K562 (cell line): Measurements from ENCODE around the gene SVBP. TPM values are rescaled to one million over a fixed set of nuclear protein-coding genes. Genes with fewer than 3 reads are reported as not detected.

Experiments used
- BRD4 ChIP-seq: fragments of 200-600 bp; sonication (generic); IDR thresholded peaks from 2 replicates; pipeline ENCODE4 v1.6.1; 2017; ENCODE audit warnings: inconsistent platforms
- HNRNPK ChIP-seq: fragments of 200-400 bp; formaldehyde crosslinking; IDR thresholded peaks from one replicate; pipeline ENCODE4 v1.6.1; 2018; ENCODE audit warnings: mild to moderate bottlenecking, low read depth, low read length; ENCODE audit not compliant: poor library complexity, severe bottlenecking
- POLR3A ChIP-seq: IDR thresholded peaks from 2 replicates; pipeline ENCODE4 v1.6.1; 2011; ENCODE audit warnings: borderline replicate concordance, mild to moderate bottlenecking, moderate library complexity; ENCODE audit not compliant: insufficient read length, insufficient read depth; ENCODE audit errors: extremely low read depth
- RB1 ChIP-seq: fragments of 450-650 bp; IDR thresholded peaks from 2 replicates; pipeline ENCODE4 v1.6.1; 2017; ENCODE audit warnings: low read depth, mild to moderate bottlenecking
- SMARCA4 ChIP-seq: fragments of 450-650 bp; IDR thresholded peaks from 2 replicates; pipeline ENCODE4 v1.6.1; 2016
- TAF15 ChIP-seq: fragments of 200-400 bp; formaldehyde crosslinking; IDR thresholded peaks from 2 replicates; pipeline ENCODE4 v1.6.1; 2017; ENCODE audit warnings: mild to moderate bottlenecking, low read depth, low read length, moderate library complexity
- YY1 ChIP-seq, 3 experiments: IDR thresholded peaks; 2 replicates each; pipeline ENCODE4 v1.6.1; 2011; ENCODE audit warnings: low read length in 2 of 3, mild to moderate bottlenecking in 2 of 3, moderate library complexity in 2 of 3, borderline replicate concordance in 1 of 3, control low read depth in 1 of 3, low read depth in 1 of 3; ENCODE audit not compliant: insufficient read depth in 3 of 3, insufficient replicate concordance in 2 of 3, control insufficient read depth in 1 of 3, insufficient read length in 1 of 3; ENCODE audit errors: extremely low read depth in 1 of 3
- ZFPM2 ChIP-seq: fragments of 250-450 bp; sonication (Bioruptor Pico); IDR thresholded peaks from 2 replicates; pipeline ENCODE4 v1.5.1; 2022; ENCODE audit warnings: mild to moderate bottlenecking
- ZNF830 ChIP-seq: fragments of 250-450 bp; sonication (Bioruptor Pico); IDR thresholded peaks from 2 replicates; pipeline ENCODE4 v1.5.0; 2021; ENCODE audit warnings: mild to moderate bottlenecking
- ZSCAN29 ChIP-seq: fragments of 450-650 bp; IDR thresholded peaks from 2 replicates; pipeline ENCODE4 v1.6.1; 2017
- polyA plus RNA-seq, 8 experiments: library from polyadenylated mRNA; depleted of rRNA in 4 of 8; stranded (reverse) in 5 of 8; unstranded in 3 of 8; fragments of >200 nt; fragmentation: Nextera tagmentation in 2 of 8; fragmentation: Illumina TruSeq in 1 of 8; extraction: Ambion mirVana in 2 of 8; extraction: Trizol in 1 of 8; gene quantifications; 2 replicates each; pipeline versions ENCODE4 v1.2.1 to v1.2.3, GENCODE V29; 2011 to 2014; ENCODE audit warnings: inconsistent platforms in 1 of 8, missing spikeins in 1 of 8
- total RNA-seq, 7 experiments: library from RNA; depleted of rRNA in 6 of 7; stranded (reverse); fragments of >200 nt in 6 of 7; fragmentation: Illumina TruSeq in 2 of 7; extraction: Trizol in 2 of 7; gene quantifications; 2 replicates each; pipeline versions ENCODE4 v1.2.1 to v1.2.3, GENCODE V29; 2011 to 2021; ENCODE audit warnings: low replicate concordance in 1 of 7
- TF ChIP-seq, protein P1 (sequence below): fragments of 450-650 bp; conservative IDR thresholded peaks from 2 replicates; pipeline ENCODE4 v1.6.1; 2016; ENCODE audit warnings: missing genetic modification characterization, low read depth, mild to moderate bottlenecking, missing compliant biosample characterization, moderate library complexity
- TF ChIP-seq, protein P2 (sequence below): fragments of 450-650 bp; IDR thresholded peaks from 2 replicates; pipeline ENCODE4 v1.6.1; 2016; ENCODE audit warnings: low read depth, mild to moderate bottlenecking, moderate library complexity
- TF ChIP-seq, protein P3 (sequence below): IDR thresholded peaks from 2 replicates; pipeline ENCODE4 v1.6.1; 2014; ENCODE audit warnings: antibody characterized with exemption
- TF ChIP-seq, protein P4 (sequence below), 2 experiments: IDR thresholded peaks; 2 replicates each; pipeline ENCODE4 v1.6.1; 2011; ENCODE audit warnings: borderline replicate concordance in 1 of 2, control low read depth in 1 of 2, low read depth in 1 of 2, low read length in 1 of 2, mild to moderate bottlenecking in 1 of 2, mixed read lengths in 1 of 2, moderate library complexity in 1 of 2; ENCODE audit not compliant: insufficient read depth in 1 of 2, insufficient read length in 1 of 2, poor library complexity in 1 of 2, severe bottlenecking in 1 of 2; ENCODE audit errors: extremely low read depth in 1 of 2
- TF ChIP-seq, protein P5 (sequence below): fragments of 150-350 bp; conservative IDR thresholded peaks from 2 replicates; pipeline ENCODE4 v1.6.1; 2014; ENCODE audit warnings: low read length
- TF ChIP-seq, protein P6 (sequence below), 2 experiments: fragments of 450-650 bp in 1 of 2; IDR thresholded peaks; 2 replicates each; pipeline ENCODE4 v1.6.1; 2011 to 2017; ENCODE audit warnings: low read depth in 2 of 2, antibody characterized with exemption in 1 of 2, borderline replicate concordance in 1 of 2, low read length in 1 of 2, mild to moderate bottlenecking in 1 of 2, mixed read lengths in 1 of 2; ENCODE audit not compliant: control insufficient read depth in 1 of 2

The SVBP gene
- total and polyA plus RNA-seq, 9 of the 15 experiments (the other 6 are each of a cell fraction or from before 2014, with no cell fraction given) = 31.7 to 49.7 (median 40.0) TPM

DNA sequence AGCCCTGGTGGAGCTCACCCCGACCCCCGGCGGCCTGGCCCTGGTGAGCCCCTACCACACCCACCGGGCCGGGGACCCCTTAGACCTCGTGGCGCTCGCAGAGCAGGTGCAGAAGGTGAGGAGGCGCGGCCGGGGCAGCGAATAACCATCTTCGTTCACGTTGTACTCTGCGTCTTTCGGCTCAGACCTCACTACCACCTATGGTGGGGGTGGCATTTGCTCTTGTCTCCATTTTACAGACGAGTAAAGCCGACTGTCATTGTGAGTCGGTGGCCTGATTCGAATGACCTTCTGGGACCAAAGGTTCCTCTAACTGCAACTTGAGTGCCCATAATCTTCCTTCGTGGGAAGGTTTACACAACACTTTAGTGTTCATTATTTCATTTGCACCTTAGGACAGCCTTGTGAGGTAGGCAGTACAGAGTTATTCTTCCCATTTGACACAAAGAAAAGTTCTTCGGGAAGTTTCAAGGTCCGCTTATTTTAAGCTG, 49.6 kb downstream of the SVBP start (continued):
- TF ChIP-seq, protein P1, sequence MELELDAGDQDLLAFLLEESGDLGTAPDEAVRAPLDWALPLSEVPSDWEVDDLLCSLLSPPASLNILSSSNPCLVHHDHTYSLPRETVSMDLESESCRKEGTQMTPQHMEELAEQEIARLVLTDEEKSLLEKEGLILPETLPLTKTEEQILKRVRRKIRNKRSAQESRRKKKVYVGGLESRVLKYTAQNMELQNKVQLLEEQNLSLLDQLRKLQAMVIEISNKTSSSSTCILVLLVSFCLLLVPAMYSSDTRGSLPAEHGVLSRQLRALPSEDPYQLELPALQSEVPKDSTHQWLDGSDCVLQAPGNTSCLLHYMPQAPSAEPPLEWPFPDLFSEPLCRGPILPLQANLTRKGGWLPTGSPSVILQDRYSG = no peak
- TF ChIP-seq ZSCAN29 (no peak), BRD4 (no peak; the same call in 1 of the 2 replicates), RB1 (no peak), YY1 (IDR thresholded peaks at IDR 0.05; ENCODE audit: borderline replicate concordance in 1 of 3, control insufficient read depth in 1 of 3, extremely low read depth in 1 of 3, insufficient read depth in 3 of 3, insufficient read length in 1 of 3, insufficient replicate concordance in 2 of 3, low read depth in 1 of 3, low read length in 2 of 3) (peak in 1 of 3 experiments; percentile 22), HNRNPK (no peak), ZFPM2 (CRISPR knock-in tag) (no peak), POLR3A (no peak), TAF15 (no peak), SMARCA4 (peak; percentile 41; the same call in 1 of the 2 replicates), ZNF830 (CRISPR knock-in tag) (no peak)
- TF ChIP-seq, protein P2, sequence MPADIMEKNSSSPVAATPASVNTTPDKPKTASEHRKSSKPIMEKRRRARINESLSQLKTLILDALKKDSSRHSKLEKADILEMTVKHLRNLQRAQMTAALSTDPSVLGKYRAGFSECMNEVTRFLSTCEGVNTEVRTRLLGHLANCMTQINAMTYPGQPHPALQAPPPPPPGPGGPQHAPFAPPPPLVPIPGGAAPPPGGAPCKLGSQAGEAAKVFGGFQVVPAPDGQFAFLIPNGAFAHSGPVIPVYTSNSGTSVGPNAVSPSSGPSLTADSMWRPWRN = no peak
- TF ChIP-seq, protein P3, sequence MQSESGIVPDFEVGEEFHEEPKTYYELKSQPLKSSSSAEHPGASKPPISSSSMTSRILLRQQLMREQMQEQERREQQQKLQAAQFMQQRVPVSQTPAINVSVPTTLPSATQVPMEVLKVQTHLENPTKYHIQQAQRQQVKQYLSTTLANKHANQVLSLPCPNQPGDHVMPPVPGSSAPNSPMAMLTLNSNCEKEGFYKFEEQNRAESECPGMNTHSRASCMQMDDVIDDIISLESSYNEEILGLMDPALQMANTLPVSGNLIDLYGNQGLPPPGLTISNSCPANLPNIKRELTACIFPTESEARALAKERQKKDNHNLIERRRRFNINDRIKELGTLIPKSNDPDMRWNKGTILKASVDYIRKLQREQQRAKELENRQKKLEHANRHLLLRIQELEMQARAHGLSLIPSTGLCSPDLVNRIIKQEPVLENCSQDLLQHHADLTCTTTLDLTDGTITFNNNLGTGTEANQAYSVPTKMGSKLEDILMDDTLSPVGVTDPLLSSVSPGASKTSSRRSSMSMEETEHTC = no peak
- TF ChIP-seq, protein P4, sequence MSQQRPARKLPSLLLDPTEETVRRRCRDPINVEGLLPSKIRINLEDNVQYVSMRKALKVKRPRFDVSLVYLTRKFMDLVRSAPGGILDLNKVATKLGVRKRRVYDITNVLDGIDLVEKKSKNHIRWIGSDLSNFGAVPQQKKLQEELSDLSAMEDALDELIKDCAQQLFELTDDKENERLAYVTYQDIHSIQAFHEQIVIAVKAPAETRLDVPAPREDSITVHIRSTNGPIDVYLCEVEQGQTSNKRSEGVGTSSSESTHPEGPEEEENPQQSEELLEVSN (IDR thresholded peaks at IDR 0.05; ENCODE audit: borderline replicate concordance in 1 of 2, extremely low read depth in 1 of 2, insufficient read depth in 1 of 2, insufficient read length in 1 of 2, low read depth in 1 of 2, low read length in 1 of 2, poor library complexity in 1 of 2, severe bottlenecking in 1 of 2) = no peak
- TF ChIP-seq, protein P5, sequence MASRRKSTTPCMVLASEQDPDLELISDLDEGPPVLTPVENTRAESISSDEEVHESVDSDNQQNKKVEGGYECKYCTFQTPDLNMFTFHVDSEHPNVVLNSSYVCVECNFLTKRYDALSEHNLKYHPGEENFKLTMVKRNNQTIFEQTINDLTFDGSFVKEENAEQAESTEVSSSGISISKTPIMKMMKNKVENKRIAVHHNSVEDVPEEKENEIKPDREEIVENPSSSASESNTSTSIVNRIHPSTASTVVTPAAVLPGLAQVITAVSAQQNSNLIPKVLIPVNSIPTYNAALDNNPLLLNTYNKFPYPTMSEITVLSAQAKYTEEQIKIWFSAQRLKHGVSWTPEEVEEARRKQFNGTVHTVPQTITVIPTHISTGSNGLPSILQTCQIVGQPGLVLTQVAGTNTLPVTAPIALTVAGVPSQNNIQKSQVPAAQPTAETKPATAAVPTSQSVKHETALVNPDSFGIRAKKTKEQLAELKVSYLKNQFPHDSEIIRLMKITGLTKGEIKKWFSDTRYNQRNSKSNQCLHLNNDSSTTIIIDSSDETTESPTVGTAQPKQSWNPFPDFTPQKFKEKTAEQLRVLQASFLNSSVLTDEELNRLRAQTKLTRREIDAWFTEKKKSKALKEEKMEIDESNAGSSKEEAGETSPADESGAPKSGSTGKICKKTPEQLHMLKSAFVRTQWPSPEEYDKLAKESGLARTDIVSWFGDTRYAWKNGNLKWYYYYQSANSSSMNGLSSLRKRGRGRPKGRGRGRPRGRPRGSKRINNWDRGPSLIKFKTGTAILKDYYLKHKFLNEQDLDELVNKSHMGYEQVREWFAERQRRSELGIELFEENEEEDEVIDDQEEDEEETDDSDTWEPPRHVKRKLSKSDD = 0 out of 2 replicates have a peak, but pooled peaks have one; percentile 32
- TF ChIP-seq, protein P6, sequence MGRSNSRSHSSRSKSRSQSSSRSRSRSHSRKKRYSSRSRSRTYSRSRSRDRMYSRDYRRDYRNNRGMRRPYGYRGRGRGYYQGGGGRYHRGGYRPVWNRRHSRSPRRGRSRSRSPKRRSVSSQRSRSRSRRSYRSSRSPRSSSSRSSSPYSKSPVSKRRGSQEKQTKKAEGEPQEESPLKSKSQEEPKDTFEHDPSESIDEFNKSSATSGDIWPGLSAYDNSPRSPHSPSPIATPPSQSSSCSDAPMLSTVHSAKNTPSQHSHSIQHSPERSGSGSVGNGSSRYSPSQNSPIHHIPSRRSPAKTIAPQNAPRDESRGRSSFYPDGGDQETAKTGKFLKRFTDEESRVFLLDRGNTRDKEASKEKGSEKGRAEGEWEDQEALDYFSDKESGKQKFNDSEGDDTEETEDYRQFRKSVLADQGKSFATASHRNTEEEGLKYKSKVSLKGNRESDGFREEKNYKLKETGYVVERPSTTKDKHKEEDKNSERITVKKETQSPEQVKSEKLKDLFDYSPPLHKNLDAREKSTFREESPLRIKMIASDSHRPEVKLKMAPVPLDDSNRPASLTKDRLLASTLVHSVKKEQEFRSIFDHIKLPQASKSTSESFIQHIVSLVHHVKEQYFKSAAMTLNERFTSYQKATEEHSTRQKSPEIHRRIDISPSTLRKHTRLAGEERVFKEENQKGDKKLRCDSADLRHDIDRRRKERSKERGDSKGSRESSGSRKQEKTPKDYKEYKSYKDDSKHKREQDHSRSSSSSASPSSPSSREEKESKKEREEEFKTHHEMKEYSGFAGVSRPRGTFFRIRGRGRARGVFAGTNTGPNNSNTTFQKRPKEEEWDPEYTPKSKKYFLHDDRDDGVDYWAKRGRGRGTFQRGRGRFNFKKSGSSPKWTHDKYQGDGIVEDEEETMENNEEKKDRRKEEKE (IDR thresholded peaks at IDR 0.05; ENCODE audit: borderline replicate concordance in 1 of 2, control insufficient read depth in 1 of 2, low read depth in 2 of 2, low read length in 1 of 2) = no peak
